SIG-M5 (cell line): Measurements from ENCODE around the gene MINDY4.

Experiments used
- DNase-seq: peaks from one replicate; lab custom pipeline; 2025; lab: John Stamatoyannopoulos, UW

MINDY4 gene

DNA sequence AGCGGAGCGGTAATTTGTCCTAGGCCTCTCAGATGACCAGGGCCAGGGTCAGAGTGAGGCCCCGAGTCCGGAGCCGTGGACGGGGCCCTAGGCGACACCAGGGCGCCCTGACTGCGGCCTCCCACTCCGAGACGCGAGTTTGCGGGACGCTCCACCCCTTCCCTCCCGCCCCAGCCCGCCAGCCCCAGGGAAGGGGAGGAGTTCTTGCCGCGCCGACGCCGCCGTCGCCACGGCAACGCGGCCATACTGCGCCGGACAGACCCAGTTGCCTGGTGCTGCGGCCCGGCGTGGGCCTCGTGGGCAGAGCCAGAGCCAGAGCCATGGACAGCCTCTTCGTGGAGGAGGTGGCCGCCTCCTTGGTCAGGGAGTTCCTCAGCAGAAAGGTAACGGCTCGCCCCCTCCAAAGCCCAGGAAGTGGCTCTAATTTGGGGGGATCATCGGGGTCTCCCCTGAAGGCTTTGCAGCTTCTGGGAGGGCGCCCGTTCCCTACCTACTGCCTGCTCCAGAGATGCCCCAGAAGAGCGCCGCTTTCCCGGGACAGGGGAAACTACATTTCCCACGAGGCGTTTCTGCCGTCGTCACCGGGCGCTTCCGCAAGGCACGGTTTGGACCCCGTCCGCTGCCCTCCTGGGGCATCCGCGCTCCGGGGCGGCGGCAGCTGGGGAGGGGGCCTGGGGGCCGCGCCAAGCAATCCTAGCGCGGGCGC, at the start of gene MINDY4:
MINDY4 (plus strand) TSS at position 244 of the 706 bp plus-strand sequence; CDS start at position 321, 77 bp downstream.
- no peak for DNase-seq

DNA sequence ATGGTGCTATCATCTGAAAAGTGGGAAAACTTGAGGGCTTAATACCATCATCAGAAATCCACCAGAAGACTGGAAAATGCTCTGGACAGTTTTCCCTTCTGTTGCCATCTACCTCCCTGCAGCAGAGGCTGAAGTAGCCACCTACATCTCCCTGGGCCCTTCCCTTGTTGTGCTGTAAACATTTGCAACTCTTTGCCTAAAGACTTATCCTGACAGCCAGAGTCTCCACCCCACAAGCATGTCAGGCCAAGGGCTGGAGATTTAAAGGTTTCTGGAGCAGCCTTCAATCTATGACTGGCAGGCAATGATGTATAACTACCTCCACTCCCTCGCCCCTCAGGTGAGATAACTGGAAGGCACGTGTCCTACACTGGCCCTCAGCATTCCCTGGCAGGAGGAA, 49.0 kb upstream of the MINDY4 start:
- DNase-seq, result no peak

DNA sequence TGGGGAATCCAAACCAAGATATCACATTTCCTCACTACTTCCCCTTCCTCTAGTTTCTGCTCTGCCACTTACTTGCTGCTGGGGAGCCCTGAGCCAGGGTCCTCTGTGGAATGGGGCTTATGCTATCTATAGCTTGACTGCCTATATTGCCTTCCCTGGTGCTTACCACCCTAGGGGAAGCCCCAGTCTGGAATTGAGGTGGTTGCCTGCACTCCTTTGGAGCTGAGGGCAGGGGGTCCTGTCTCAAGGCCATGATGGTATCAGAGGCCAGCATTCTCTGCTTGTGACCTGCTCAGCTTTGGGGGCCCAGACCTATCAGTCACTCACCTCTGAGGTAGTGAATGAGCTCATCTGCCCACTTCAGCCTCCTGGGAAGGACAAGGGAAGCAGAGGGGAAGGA, 48.5 kb upstream of the MINDY4 start:
- no peak for DNase-seq

DNA sequence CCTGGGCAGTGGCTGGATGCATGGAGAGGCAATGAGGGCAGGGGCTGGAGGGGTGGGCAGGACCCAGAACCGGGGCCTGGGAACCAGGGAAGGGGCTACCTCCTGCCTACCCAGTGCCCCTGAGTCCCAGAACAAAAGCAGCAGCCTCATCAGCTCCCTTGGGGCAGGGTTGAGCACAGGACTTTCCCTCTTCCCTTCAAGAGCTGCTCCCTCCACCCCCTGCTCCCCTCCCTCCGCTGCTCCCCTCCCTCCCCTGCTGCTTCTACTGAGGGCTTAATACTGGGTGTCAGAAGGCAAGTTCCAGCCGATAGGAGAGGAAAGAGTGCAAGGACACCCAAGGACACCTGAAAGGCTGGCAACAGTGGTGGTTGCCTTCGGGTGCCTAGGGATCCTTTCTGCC, 47.4 kb upstream of the MINDY4 start:
- no peak for DNase-seq

DNA sequence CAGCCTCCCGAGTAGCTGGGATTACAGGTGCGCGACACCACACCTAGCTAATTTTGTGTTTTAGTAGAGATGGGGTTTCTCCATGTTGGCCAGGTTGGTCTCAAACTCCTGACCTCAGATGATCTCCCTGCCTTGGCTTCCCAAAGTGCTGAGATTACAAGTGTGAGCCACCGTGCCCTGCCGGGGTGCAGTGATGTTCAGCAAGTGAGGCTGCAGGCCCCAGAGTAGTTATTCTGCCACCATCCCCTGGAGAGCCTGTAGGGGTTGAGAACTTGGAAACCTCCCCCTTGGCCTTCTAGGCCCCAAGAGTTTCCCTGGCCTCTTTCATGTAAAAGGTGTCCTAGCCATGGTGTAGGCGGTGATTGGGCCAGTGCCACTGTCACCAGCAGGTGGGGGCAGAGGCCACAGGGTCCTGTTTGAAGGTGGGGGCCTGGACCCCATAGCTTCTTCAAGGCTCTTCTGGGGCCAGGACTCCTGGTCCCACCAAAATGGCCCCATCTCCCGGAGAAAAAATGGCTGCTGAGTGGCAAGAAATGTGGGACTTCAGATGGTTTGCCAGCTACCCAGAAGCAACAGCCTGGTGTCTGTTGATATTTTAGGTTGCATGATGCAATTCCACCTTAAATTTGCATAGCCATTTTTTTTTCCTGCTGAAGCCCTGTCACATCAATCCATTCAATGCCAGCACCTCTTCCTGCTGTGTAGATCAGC, 44.8 kb upstream of the MINDY4 start:
- no peak for DNase-seq

DNA sequence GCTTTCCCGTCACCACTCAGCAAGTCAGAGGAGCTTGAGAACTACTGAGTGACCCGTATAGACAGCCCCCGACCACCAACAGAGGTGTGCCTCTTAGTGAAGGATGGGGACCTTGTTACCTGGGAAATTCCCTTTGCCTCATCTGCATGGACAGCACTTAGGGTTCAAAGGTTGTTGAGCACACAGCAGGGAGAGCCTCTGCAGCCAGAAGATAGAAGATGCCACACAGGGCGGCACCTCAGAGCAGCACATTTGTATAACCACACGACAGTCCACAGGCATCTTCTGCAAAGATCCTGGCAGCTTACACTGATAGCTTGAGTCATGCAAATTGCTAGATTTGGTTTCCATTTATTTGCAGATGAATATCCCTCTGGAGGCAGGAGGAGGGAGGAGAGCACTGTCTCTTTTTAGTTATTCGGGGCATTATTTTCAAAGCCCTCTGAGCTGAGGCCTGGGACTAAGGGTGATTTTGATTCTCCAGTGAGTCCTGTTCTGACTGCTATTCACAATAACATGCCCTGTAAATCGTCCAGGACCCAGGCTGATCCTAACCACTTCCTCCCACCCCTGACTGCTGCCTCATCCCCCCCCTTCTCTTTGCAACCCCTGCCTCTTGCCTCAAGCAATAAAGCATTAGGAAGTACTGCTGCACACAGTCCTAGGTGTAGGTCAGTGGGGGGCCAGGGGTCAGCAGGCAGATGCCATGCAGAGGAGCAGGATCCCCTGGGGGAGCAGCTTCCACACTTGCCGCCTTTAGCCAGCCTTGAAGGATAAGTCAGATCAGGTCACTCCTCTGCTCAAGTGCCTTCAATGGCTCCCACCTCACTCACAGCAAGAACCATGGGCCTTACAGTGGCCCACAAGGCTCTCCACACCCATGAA, 43.9 kb upstream of the MINDY4 start:
- DNase-seq, result no peak

DNA sequence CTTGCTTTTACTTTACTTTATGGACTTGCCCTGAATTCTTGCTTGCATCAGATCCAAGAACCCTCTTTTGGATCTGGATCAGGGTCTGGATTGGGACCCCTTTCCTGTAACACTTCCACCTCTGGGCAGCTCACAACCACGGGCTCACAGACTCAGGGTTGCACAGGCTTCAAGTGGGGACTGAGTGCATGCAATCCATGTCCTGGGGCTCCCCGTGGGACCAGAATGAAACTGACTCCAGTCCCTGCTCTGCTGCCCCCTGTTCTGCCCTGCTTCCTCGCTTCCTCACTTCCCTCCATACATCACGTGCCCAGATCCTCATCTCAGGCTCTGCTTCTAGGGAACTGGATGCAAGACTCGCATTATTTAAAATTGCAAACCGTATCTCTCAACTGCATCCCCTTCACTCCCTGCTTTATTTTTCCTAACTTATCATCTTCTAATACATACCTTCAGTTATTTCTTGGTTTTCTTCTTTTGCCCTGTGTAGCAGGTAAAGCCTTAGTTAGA, 42.6 kb upstream of the MINDY4 start:
- DNase-seq, result no peak

DNA sequence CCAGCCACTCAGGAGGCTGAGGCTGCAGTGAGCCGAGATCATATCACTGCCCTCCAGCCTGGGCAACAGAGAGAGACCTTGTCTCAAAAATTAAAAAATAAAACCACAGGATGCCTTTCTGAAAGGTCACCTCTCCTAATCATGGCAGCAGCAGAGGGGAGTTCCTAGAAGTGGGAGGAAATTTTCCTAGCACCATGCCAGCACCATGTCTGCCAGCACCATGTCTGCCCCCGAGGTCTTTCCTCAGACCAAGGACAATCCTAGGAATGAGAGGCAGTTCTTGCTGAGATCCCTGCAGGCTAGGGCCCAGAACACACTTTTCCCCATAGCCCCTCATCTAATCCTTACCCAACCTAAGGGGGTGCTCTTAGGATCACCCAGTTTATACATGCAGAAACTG, 41.6 kb upstream of the MINDY4 start:
- no peak for DNase-seq

DNA sequence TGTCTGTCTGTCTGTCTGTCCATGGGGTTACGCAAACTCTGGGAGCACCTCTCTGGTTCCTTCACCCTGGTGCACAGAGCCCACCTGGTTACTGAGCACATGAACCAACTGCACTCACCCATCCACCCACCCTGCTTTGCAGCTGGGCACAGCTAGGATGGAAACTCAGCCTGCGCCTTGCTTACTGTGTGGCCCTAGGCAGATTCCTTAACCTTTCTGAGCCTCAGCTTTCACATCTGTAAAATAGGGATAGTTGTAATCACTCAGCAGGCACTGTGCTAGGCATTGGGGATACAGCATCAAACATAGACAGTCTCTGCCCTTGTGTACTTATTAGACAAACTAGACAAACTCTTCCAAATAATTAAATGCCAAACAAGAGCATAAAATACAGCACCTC, 41.1 kb upstream of the MINDY4 start:
- DNase-seq, result no peak

DNA sequence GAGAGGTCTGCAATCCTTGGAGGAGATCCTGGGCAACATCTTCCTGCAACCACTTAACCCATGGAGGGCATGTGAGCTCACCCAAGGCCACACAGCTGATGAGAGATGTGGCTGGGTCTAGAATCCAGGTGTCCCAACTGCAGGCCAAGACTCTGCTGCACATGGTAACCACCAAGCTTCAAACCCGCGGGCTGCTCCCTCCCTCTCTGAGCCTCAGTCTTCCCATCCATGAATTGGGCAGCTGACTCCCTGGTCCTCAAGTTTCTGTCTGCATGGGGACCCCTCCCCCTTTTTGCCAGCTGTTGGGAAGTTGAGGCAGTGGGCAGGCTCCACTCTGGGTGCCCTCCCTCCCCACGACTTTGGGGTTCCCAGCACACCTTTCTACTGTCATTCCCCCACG, 40.2 kb upstream of the MINDY4 start:
- no peak for DNase-seq

DNA sequence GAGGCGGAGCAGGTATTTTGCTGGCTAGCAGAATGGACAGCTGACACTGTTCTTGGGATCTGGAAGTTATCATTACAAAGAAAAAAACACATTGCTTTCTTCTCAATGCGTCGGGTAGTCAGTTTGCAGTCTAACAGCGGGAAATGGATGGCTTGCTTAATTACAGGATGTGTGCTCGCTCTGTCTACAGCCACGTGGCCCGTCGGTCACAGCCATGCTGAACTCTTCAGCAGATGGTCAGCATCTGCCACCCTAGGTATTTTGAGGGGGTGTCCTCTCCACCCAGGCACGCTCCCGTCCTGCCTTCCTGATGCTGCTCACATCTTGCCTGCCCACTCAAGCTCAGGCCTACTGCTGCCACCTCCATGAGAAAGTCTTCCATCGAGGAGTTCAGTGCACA, 39.6 kb upstream of the MINDY4 start:
- DNase-seq, result no peak

DNA sequence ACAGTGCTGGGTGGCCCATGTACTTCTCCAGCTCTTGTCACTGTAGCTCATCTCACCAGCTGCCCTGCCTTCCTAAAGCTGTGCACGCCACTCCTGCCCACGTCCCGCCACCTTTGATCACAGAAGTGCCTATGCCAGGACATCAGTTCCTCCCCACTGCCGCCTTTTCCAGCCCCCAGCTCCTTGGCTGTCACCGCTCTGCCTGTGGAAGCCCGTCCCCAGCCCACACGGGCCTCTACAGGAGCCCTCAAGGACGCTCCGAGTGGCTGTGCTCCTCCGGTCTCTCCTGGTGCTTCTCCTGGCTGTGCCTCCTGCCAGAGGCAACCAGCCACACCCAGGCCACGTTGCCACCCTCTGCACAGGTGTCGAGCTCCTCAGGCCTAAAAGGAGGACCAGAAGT, 38.6 kb upstream of the MINDY4 start:
- no peak for DNase-seq

DNA sequence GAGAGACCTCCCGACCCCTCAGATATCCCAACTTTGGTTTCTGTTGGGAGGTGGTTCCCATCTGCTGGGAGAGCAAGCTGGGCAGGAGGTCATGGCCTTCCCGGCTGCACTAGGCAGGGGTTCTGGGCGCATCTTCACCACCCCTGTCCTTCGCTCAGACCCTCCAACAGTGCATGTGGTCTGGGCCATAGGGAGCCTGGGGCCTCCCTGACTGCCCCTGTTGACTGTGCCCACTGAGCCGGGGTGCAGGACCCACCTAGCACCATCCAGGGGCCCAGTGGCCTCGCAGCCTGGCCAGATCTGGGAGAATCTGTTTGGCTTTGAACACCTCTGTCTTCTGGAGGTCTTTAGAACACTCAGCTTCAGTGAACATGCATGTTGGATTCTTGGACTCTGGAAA, 38.0 kb upstream of the MINDY4 start:
- DNase-seq, result no peak

DNA sequence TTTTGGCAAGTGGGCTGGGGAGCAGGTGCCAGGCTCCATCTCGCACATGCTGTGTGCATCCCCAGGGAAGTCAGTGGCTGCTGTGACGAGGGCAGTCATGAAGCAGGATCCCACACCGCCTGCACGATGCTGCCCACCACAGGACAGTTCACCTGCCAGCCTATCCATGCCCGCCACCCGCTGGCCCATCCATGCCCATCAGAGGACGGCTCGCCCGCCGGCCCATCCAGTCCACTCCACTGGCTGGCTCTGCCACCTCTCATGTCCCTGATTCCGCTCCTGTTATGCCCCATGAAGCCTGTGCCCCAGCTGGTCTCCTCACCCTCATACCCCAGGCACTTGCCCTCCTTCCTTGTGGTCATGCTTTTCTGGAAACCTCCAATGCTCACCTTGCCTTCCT, 37.5 kb upstream of the MINDY4 start:
- DNase-seq, result no peak

DNA sequence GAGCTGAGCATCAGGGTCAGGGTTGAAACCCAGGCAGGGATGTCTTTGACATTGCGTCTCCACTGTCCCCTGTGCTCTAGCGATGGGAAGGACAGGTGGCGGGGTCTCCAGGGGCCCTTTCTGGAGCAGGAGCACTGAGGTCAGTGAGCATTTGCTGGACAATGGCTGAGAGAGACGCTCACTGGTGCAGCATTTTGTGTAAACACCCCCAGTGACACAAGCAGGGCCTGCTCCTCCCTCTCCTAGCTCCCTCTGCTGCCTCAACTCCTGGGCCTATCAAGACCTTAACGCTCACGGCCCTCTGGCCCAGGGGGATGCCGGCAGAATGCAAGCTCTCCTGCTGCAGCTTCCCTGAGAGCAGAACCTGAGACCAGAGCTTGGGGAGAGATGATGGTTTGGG, 36.7 kb upstream of the MINDY4 start:
- DNase-seq, result no peak

DNA sequence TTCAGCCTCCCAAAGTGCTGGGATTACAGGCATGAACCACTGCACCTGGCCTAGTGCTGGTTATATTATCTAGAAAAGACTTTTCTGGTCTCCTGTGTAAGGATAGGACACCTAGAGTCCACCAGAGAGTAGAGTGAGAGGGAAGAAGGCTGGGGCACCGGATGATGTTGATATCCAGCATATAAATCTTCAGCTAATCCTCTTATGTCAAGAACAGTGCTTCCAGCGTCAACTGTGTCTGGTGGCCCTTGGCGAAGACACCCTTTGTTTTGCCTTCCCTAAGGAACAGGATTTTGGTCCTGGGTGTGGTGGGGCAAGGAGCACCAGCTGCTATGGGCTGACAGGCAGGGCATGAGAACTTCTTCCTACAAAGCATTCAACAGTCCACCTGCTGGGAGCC, 35.6 kb upstream of the MINDY4 start:
- no peak for DNase-seq

DNA sequence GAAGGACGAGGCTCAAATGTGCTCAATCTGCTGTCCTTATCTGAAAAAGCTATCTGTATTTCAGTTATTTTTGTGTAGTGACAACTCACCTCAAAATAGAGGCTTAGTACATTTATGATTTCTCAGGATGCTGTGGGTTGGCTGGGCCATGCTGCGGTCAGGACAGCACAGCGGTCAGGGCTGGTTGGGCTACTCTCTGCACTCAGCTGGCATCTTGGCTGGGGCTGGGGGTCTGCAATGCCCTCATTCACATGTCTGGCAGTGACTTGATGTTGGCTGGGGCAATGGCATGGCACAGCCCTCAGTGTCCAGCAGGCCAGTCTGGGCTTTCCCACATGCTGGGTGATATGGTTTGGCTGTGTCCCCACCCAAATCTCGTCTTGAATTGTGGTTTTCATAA, 34.9 kb upstream of the MINDY4 start:
- DNase-seq, result no peak

DNA sequence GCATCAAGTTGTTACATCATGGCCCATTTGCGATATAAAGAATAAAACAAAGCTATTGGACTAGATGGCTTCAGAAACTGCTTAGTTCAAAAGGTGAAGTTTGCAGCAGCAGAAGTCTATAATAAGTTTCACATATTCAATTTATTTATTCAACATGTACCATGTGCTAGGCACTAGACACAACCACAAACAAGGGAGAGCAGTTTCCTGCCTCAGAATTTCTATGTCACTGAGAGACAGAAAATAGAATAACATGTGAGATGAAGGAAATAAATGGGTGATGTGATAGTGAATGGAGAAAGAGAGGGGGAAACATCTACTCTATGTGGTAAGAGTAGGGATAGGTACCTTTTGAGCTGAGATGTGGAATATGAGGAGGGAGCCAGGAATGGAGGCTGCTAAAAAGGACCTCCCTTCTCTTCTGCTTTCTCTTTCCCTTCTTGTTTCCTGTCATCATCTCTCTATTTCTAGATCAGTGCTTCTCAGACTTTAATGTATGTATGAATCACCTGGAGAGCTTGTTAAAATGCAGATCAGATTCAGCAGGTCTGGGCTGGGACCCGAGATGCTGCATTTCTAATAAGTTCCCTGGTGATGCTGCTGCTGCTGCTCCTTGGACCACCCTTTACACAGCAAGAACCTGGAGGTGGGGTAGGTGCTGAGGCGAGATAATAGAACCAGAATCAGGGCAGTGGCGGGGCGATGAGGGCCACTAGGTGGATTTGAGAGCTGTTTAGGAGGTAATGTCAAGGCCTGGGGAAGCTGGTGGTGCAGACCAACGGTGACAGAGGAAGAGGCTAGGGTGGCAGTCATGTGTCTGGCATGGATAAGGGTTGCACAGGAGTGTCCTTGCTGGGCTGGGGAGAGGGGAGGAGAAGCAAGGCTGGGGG, 32.9 kb upstream of the MINDY4 start:
- no peak for DNase-seq

DNA sequence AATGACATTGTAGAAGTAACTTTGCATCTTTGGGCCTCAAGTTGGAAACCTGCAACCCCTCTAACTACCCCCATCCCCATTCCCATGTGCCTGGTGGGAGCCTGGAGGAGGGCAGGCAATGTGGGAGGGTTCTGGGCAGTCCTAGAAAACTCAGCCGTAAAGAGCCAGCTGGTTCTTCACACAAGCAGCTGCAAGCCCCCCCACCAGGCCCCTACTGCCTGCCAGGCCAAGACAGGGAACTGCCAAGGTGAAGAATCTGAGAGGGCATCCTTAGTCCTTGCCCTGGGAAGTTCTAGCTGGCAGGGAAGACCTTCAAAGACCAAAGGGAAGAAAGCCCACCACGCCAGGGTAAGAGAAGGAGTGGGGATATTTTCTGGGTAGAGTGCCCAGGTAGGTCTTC, 31.5 kb upstream of the MINDY4 start:
- no peak for DNase-seq

DNA sequence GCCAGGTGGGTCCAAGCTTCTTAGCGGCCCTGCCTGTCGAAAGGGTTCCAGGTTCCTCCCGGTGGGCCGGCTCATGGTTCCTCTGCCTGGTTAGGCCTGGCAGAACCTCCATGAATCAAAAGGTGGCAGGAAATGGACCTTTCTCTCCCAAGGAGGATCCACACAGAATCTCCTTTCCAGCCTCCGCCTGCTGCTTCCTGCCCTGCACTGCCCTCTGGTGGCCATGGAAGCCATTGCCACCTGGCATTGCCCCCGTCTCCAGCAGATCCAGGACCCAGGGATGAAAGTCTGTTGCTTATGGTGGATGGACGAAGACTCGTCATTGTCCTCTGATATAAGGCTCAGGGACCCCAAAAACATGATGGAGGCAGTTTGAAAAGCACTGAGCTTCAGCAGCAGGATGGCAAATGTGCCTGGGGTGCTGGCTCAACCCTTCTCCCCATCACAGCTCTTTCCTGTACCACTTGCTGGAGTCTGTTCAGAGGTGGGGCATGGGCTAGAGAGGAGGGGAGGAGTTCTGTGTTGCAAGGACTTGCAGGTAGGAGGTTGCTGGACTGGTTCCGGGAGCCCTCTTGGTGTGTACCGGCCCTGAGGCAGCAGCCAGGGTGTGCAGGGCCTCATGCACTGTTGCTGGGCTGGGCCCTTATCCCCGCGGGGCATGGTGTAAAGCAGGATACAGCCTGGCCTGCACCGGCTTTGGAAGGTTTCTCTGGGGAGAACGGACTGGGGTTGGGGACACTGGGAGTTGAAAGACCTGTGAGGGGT, 30.6 kb upstream of the MINDY4 start:
- no peak for DNase-seq

DNA sequence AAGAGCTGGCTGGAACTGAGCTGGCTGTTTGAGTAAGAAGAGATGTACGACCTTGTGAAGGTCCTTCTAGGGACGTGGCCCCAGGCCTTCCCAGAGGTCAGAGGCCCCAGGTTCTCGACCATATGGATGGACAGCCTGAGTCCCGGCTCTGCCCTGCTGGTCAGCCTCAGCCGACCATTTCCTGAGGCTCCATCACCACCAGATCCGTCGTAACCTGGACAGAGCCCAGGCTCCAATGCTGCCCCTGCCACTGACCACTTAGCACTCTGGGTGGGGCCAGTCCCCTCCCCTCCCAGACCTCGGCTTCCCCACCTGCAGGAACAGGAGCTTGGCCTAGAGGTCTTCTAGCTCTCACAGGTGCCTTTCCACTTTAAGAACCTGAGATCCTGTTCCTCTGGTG, 29.9 kb upstream of the MINDY4 start:
- DNase-seq, result no peak
